Ramos (cell line): ENCODE measurements around the gene LONRF2.

ENCODE experiments used
- in situ Hi-C: fragments of 300-500 bp; cut with MboI; formaldehyde crosslinking; loops from one replicate; pipeline ENCODE4 v1.14.3; 2022; ENCODE audit warnings: low sequenced_read_pairs; ENCODE audit not compliant: unreplicated experiment

The LONRF2 gene

DNA sequence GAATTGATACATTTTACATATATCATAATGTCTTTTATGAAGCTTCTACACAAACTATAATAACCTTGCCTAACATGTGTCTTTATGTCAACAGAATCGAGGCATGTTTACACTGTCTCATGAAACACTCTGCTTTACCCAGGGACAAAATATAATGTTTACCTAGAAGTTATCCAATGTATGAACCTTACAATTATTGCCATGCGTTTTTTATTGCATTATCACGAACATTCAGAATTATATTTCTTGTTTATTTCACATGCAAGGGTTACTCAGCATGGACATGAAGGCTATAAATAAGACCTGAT is 19.8 kb downstream of the LONRF2 start:
- in situ Hi-C loops: no loop called here

DNA sequence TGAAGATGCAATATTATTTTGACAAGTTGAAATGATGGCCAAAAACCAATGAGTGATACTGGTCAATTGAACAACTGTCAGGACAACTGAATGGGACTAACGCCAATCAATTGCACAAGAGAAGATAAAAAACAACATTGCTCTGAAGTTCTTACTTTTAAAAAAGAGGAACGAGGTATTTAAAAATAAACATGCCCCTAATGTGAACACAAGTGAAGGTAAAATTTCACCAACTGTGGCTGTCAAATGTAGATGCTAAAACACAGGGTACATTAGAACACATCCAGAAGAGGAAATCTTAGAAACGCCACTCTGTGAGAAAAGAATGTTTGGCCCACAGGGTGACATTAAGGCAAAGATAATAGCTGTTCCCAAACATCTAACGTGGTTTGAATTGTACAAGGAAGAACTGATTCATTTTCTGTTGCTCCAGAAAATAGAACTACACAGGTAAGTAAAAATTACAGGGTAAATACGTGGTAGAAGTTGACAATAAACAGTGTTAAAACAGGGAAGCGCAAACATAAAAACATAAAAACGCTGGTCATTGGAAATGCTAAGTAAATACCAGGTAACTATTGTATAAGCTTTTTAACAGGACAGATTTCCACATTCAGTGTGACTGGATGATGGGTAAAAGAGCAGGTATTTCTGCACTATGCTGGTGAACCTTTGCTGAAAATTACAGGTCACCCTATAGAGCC is 20.3 kb downstream of the LONRF2 start:
- in situ Hi-C loops: no loop called here

GRCh38 chr2:100299548-100299947 is 22.8 kb downstream of the LONRF2 start:
- in situ Hi-C loops: no loop called here

DNA sequence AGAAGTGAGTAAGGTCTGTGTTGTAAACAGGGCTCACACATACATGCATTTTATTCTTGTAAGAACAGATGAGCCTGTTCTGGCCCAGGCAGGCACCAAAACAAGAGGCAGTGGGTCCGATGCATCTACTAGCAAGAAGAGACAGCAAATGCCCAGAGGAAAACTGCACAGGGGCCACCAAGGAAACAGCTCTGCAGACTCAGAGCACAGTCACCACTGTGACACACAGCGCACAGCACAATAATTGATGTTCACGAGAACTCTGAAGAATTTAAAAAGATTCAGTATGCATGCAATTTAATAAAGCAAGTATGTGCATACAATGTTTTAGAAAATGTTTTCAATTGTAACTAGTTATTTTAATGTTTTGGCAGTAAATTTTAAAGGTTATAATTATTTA is 24.8 kb downstream of the LONRF2 start:
- in situ Hi-C loops: no loop called here

DNA sequence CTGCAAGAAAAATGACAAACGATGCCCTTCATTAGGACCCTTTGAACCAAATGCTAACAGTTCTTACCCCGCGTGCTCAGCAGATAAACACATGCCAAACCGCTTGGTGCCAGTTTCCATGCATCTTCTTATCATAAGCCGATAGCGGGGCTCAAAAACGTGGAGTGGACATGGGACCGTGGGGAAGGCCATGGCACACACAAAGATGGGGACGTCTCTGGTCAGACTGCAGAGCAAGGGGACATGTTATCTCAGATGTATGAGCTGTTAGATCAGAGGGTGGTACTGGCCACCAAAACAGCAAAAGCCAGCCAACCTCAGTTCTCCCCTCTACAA is 28.2 kb downstream of the LONRF2 start:
- in situ Hi-C loops: no loop called here

DNA sequence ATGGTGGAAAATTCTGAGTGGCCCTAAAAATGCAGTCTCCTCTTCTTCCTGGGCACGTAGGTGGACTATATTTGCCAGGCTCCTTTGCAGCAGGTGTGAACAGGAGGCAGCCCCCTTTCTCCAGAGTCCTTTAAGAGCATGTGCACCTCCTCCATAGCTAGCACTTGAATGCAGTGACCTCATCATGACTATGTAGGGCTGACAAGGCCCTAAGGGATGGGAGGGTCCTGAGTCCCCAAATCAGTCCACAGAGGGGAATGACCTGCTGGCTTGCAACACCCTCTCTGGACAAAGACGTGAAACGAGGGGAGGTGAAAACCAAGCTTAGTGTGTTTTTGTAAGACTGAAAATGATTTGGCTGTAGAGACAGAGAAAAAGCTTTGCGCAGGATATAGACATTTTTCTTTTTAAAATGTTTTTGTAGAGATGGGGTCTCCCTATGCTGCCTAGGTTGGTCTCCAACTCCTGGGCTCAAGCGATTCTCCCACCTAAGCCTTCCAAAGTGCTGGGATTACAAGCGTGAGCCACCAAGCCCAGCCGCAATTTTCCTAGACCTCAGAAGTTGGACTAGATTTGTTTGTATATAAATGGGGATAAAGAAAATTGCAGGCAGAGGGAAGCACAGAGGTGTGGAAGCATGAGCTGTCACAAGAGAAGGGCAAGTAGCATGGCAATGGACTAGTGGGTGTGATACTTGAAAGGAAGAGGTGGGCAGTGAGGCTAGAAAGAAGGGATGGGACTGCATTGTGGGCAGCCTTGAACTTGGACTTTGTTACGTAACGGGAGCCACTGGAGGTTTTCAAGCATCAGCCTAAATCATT is 28.8 kb downstream of the LONRF2 start:
- in situ Hi-C loops: no loop called here

GRCh38 chr2:100292022-100292580 is 30.2 kb downstream of the LONRF2 start:
- in situ Hi-C loops: no loop called here

GRCh38 chr2:100291152-100291970 is 30.9 kb downstream of the LONRF2 start:
- in situ Hi-C loops: no loop called here

GRCh38 chr2:100290718-100291151 is 31.6 kb downstream of the LONRF2 start:
- in situ Hi-C loops: no loop called here

GRCh38 chr2:100289020-100289419 is 33.3 kb downstream of the LONRF2 start:
- in situ Hi-C loops: no loop called here

DNA sequence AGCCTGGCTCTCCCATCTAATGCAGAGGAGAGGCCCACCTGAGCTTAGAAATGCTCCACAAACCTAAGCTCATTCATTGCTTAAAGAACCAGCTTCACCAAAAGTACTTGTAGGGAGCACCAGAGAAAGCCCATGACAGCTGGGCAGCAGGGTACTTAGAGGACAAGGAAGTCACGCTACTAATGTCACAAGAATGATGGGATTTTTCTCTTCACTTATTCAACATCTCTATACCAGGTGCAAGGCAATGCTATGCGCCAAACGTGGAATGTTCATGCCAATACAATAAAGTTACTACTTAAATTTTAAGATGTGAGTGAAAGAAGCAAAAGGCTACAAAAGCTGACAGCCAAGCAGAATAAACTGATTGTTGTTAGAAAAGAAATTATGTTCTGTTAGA is 36.0 kb downstream of the LONRF2 start:
- in situ Hi-C loops: no loop called here

DNA sequence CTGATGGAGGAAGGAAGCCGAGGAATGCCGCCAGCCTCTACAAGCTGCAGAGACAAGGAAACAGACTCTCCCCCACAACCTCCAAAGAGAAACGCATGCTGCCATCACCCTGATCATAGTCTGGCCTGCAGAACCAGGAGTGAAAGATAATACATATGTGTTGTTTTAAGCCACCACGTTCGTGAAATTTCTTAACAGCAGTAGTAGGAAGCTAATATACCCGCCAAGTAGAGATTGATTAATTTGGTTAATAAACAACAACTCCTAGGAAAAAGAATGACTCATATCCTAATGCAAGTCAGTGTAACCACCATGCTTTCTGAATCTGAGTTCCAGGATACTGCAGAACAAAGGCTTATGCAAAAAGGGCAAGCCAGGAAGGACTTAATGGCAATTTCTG is 36.6 kb downstream of the LONRF2 start:
- in situ Hi-C loops: no loop called here

GRCh38 chr2:100285011-100285410 is 37.3 kb downstream of the LONRF2 start:
- in situ Hi-C loops: no loop called here

DNA sequence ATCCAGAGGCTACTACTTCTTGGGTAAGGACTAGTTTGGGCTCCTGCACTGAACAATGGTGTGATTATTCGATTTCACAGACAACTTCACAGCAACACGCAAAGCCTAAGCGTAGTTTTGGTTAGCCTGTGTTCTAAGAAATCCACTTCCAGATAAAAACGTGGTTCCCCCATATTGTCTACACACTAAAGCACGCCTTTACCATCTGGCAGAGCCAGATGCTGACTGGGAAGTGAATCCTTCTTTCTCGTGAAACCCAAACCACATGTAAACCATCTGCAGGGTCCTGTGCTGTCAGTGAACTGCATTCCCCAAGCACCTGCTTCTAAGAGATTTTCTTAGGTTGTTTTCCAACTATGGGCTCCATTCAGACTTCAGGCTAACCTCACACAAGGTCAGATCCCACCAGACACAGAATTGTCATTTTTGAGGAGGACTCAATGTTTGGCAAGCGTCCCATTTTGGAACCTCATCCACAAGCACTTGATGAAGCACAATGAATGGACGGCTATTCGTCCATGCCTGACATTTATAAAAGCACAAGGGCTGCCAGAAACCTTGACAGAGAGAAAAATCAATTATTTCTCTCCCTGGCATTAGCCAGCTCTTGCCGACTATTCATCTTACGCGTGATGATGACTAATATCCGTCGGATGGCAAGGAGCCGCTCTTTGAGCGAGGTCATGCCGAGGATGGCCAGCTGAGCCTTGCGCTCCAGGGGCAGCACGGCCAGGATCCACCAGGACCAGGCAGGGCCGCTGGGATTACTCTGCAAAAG is 38.4 kb downstream of the LONRF2 start:
- in situ Hi-C loops: no loop called here

GRCh38 chr2:100281521-100282438 is 40.5 kb downstream of the LONRF2 start:
- in situ Hi-C loops: no loop called here

- in situ Hi-C loops: no loop called here
Measured at GRCh38 chr2:100279586-100280534, 42.4 kb downstream of the LONRF2 start.

DNA sequence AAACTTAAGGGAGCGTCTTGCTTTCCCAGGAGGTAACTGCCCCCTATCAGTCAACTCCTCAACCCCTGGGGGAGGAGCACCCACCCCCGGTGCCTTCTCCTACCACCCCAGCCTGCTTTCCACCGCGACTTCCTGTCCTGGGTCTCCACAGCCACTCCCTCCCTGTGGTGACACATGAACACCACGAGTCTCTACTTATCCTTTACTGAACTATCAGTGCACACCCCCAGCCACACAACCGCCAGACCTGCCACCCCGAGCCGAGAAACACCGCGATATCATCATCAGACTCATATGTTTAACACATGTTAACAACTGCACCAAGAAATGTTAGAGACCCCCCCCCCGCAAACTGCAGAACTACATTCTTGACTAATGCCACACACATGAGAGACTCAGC is 43.3 kb downstream of the LONRF2 start:
- in situ Hi-C loops: no loop called here

DNA sequence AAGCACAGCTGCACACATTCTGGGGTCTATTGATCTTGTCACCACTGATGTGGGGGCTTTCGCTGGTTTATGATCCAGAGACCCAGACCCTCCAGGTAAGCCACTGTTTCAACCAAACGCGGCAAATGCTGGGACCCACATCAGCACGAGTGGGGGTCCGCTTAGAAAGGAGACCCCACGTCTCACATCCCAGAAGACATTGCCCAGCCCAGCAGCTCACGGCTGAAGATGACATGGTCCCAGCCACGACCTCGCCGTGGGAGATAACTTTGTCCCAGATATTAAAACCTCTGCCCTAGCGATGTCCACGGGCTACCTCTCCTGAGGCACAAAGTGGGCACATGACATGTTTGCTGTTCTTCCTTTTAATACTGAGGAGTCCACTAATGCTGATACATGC is 43.8 kb downstream of the LONRF2 start:
- in situ Hi-C loops: no loop called here
